Loucy (cell line): Measurements from ENCODE around the gene ST13.

Source experiments
- H2AFZ ChIP-seq: fragments of 200-600 bp; sonication (generic); 2 replicates; pipeline ENCODE4 v1.6.0; 2016; ENCODE audit warnings: antibody characterized with exemption, mild to moderate bottlenecking, low read length, moderate library complexity
- H3F3A ChIP-seq: fragments of 200-600 bp; 2 replicates; pipeline ENCODE4 v1.6.0; 2016; ENCODE audit warnings: antibody characterized with exemption, low read depth, mild to moderate bottlenecking
- H3K27me3 ChIP-seq: fragments of 200-600 bp; sonication (generic); 2 replicates; pipeline ENCODE4 v1.6.1; 2014; ENCODE audit warnings: low read length, mild to moderate bottlenecking; ENCODE audit not compliant: insufficient read depth, poor library complexity, severe bottlenecking
- H3K36me3 ChIP-seq: fragments of 200-600 bp; sonication (generic); 2 replicates; pipeline ENCODE4 v1.6.1; 2016; ENCODE audit warnings: low read length; ENCODE audit not compliant: insufficient read depth
- H3K4me1 ChIP-seq: fragments of 200-600 bp; sonication (generic); 2 replicates; pipeline ENCODE4 v1.5.1; 2014; ENCODE audit warnings: low read length, mild to moderate bottlenecking; ENCODE audit not compliant: insufficient read depth, poor library complexity, severe bottlenecking
- H3K4me2 ChIP-seq: fragments of 200-600 bp; sonication (generic); 2 replicates; pipeline ENCODE4 v1.6.0; 2014; ENCODE audit warnings: antibody characterized with exemption, low read length, low read depth, mild to moderate bottlenecking; ENCODE audit not compliant: poor library complexity, severe bottlenecking
- H3K4me3 ChIP-seq: fragments of 200-600 bp; sonication (generic); 2 replicates; pipeline ENCODE4 v1.5.1; 2014; ENCODE audit warnings: low read length, mild to moderate bottlenecking, mixed read lengths; ENCODE audit not compliant: poor library complexity, severe bottlenecking
- H3K79me2 ChIP-seq: fragments of 200-600 bp; sonication (generic); 2 replicates; pipeline ENCODE4 v1.6.1; 2014; ENCODE audit warnings: low read length; ENCODE audit not compliant: insufficient read depth
- H3K9ac ChIP-seq: fragments of 200-600 bp; sonication (generic); 2 replicates; pipeline ENCODE4 v1.6.0; 2014; ENCODE audit warnings: mild to moderate bottlenecking, low read depth, low read length, moderate library complexity; ENCODE audit not compliant: poor library complexity, severe bottlenecking
- H3K9me2 ChIP-seq: fragments of 200-600 bp; sonication (generic); replicated peaks from 2 replicates; pipeline ENCODE4 v1.6.1; 2016; ENCODE audit warnings: low read depth, low read length, mixed read lengths
- H3K9me3 ChIP-seq: fragments of 200-600 bp; sonication (generic); 2 replicates; pipeline ENCODE4 v1.6.1; 2014; ENCODE audit warnings: mild to moderate bottlenecking, antibody characterized with exemption, low read length, low read depth; ENCODE audit not compliant: insufficient read depth
- H4K20me1 ChIP-seq: fragments of 200-600 bp; sonication (generic); 2 replicates; pipeline ENCODE4 v1.6.0; 2014; ENCODE audit warnings: antibody characterized with exemption, low read length, mild to moderate bottlenecking; ENCODE audit not compliant: insufficient read depth, poor library complexity, severe bottlenecking
- CTCF ChIP-seq: fragments of 200-600 bp; sonication (generic); conservative IDR thresholded peaks from 2 replicates; pipeline ENCODE4 v1.5.1; 2014; ENCODE audit warnings: mild to moderate bottlenecking, antibody characterized with exemption, low read length
- EZH2phosphoT487 ChIP-seq: fragments of 200-600 bp; IDR thresholded peaks from 2 replicates; pipeline ENCODE4 v1.6.1; 2018; ENCODE audit warnings: antibody characterized with exemption, mild to moderate bottlenecking, moderate library complexity, borderline replicate concordance

The ST13 gene

GRCh38 chr22:40808018-40808841 is 48.2 kb downstream of the ST13 start:
- TF ChIP-seq EZH2phosphoT487 (no peak), CTCF (no peak)
- Histone ChIP-seq H3K79me2 (peaks cover 31% of the 10 kb centered on the region; the same call in 1 of the 2 replicates), H3K4me2 (no peak overlapping the region), H3K36me3 (peaks cover 3% of the 10 kb centered on the region; the same call in 1 of the 2 replicates), H3K9me2 (no peaks in the 10 kb centered on the region), H3K27me3 (no peaks in the 10 kb centered on the region), H2AFZ (no peak overlapping the region), H3K4me1 (peaks cover 16% of the 10 kb centered on the region), H3K9me3 (no peaks in the 10 kb centered on the region), H3K9ac (no peak overlapping the region), H3F3A (no peaks in the 10 kb centered on the region), H3K4me3 (no peak overlapping the region), H4K20me1 (no peaks in the 10 kb centered on the region)

- Histone ChIP-seq H3K9me2 (no peaks in the 10 kb centered on the region), H3K4me2 (no peak overlapping the region), H3K4me1 (peaks cover 7% of the 10 kb centered on the region), H3K4me3 (no peak overlapping the region), H3K9me3 (no peaks in the 10 kb centered on the region), H3K79me2 (peaks cover 20% of the 10 kb centered on the region; the same call in 1 of the 2 replicates), H3K9ac (no peak overlapping the region), H3K36me3 (peaks cover 3% of the 10 kb centered on the region; the same call in 1 of the 2 replicates), H4K20me1 (no peaks in the 10 kb centered on the region), H3K27me3 (no peaks in the 10 kb centered on the region), H3F3A (no peaks in the 10 kb centered on the region), H2AFZ (no peak overlapping the region)
- no peak for TF ChIP-seq CTCF
- TF ChIP-seq EZH2phosphoT487, result no peak
Measured at GRCh38 chr22:40806711-40807110, 49.7 kb downstream of the ST13 start.

- Histone ChIP-seq H3K4me3 (no peak overlapping the region), H3K27me3 (no peaks in the 10 kb centered on the region), H3F3A (no peaks in the 10 kb centered on the region), H3K4me2 (no peak overlapping the region), H3K36me3 (peaks cover 3% of the 10 kb centered on the region; the same call in 1 of the 2 replicates), H3K79me2 (peaks cover 15% of the 10 kb centered on the region; the same call in 1 of the 2 replicates), H3K9ac (no peak overlapping the region), H3K9me2 (no peaks in the 10 kb centered on the region), H3K9me3 (no peaks in the 10 kb centered on the region), H3K4me1 (peaks cover 5% of the 10 kb centered on the region), H2AFZ (no peak overlapping the region), H4K20me1 (no peaks in the 10 kb centered on the region)
- no peak for TF ChIP-seq EZH2phosphoT487
- no peak for TF ChIP-seq CTCF
Measured at GRCh38 chr22:40805699-40806203, 50.7 kb downstream of the ST13 start.
